ENCODE results near the gene ITK. TPM values are rescaled to one million over a fixed set of nuclear protein-coding genes. Genes with fewer than 3 reads are reported as not detected.
"Not testable (repeated sequence)": the region's sequence is repeated elsewhere in the genome, so short reads cannot be mapped to it uniquely, and the experiment has no call there.

Gene ITK
- total RNA-seq, 3 donors from 2014 or later: 3.3 to 4.4 (median 3.4) TPM

DNA sequence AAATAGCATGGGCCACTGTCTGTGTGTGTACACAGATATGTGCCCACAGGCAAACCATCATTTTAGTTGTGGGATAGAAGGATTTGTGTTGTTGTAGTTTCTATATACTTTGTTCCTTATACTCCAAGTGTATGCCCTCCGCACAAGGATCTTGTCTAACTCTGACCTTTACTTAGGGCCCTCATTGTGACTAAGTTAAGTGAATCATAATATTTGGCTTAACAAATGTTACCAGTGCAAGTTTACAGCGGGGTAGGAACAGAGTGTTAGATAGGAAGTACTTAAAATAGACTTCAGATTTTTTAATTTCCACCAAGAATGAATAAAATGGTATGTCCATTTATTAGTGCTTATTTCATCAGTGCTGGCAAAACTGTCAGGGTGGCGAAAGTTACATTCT lies 55.8 kb downstream of the ITK start:
- H3K36me3 ChIP-seq: no peaks in the 10 kb centered on the region
- no peak for DNase-seq (ENCODE audit: low spot score in 2 of 2)
- H3K27me3 ChIP-seq: no peaks in the 10 kb centered on the region
- TF ChIP-seq POLR2A (IDR thresholded peaks at IDR 0.05): no peak
- TF ChIP-seq CTCF (IDR thresholded peaks at IDR 0.05): no peak
- TF ChIP-seq POLR2AphosphoS5 (IDR thresholded peaks at IDR 0.05): no peak
- no peak overlapping the region for H3K4me3 ChIP-seq
- intact Hi-C loops (cut with DNase I; ENCODE audit: low total_unique reads): no loop called here
- no peaks in the 10 kb centered on the region for H3K4me1 ChIP-seq
- no peak overlapping the region for H3K27ac ChIP-seq
- no peaks in the 10 kb centered on the region for H3K9me3 ChIP-seq

- no peaks in the 10 kb centered on the region for H3K4me1 ChIP-seq
- no peaks in the 10 kb centered on the region for H3K9me3 ChIP-seq
- no peaks in the 10 kb centered on the region for H3K27me3 ChIP-seq
- no peak for DNase-seq (ENCODE audit: low spot score in 2 of 2)
- intact Hi-C loops (cut with DNase I; ENCODE audit: low total_unique reads): no loop called here
- TF ChIP-seq POLR2AphosphoS5 (IDR thresholded peaks at IDR 0.05) (no peak), CTCF (IDR thresholded peaks at IDR 0.05) (no peak), POLR2A (IDR thresholded peaks at IDR 0.05) (no peak)
- no peak overlapping the region for H3K27ac ChIP-seq
- no peak overlapping the region for H3K4me3 ChIP-seq
- H3K36me3 ChIP-seq: no peaks in the 10 kb centered on the region
These were observed 60.8 kb downstream of the ITK start for GRCh38 chr5:157241483-157241882.

DNA sequence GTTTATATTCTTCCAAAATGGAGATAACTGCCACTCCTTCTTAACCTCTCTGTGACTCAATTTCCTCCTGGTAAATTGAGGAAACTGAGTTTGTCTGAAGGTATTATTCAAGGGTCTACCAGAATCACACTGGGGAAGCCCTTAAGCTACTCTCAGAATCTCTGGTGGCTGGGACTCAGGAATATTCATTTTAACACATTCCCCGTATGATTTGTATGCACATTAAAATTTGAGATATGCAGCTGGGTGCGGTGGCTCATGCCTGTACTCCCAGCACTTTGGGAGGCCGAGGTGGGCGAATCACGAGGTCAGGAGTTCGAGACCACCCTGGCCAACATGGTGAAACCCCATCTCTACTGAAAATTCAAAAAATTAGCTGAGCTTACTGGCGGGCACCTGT lies 64.1 kb downstream of the ITK start:
- H3K27ac ChIP-seq; H3K4me3 ChIP-seq; H3K9me3 ChIP-seq; intact Hi-C loops (cut with DNase I; ENCODE audit: low total_unique reads); H3K36me3 ChIP-seq; H3K4me1 ChIP-seq; DNase-seq (ENCODE audit: low spot score in 2 of 2); H3K27me3 ChIP-seq: not testable (repeated sequence)

DNA sequence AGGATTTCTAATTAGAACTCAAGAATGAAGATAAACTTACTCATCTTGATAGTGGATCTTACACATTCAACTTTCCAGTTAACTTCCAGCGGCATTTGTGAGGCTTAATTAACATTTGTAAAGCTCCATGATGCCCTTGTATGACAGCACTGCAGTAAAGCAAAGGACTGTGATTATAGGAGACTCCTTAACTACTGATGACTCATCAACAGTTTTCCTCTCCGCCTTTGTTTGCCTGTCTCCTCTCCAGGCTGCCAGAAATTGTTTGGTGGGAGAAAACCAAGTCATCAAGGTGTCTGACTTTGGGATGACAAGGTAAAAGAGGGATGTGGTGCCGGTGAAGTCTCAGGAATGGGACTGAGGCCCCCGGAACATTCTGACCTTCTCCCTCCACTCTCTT lies 64.8 kb downstream of the ITK start:
- H3K4me3 ChIP-seq: no peak overlapping the region
- H3K27me3 ChIP-seq: no peaks in the 10 kb centered on the region
- H3K36me3 ChIP-seq: no peaks in the 10 kb centered on the region
- no peak overlapping the region for H3K27ac ChIP-seq
- no peak for TF ChIP-seq CTCF (IDR thresholded peaks at IDR 0.05)
- TF ChIP-seq POLR2AphosphoS5 (IDR thresholded peaks at IDR 0.05): no peak
- no peak for TF ChIP-seq POLR2A (IDR thresholded peaks at IDR 0.05)
- H3K4me1 ChIP-seq: no peaks in the 10 kb centered on the region
- DNase-seq (ENCODE audit: low spot score in 2 of 2): no peak
- intact Hi-C loops (cut with DNase I; ENCODE audit: low total_unique reads): no loop called here
- no peaks in the 10 kb centered on the region for H3K9me3 ChIP-seq

DNA sequence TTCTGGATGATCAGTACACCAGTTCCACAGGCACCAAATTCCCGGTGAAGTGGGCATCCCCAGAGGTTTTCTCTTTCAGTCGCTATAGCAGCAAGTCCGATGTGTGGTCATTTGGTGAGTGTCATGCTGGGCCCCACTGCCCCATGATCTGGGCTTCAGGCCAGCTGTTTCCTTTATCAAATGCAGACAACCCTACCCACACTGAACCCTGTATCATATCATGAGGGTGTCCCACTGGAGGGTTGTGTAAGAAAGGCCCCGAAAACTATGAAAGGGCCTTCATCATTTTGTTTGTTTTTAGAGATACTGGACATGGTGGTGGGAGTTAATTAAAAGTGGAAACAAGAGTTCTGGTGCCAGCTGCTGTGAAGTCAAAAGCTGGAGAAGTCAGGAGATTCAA lies 65.2 kb downstream of the ITK start:
- DNase-seq (ENCODE audit: low spot score in 2 of 2): no peak
- Histone ChIP-seq H3K27me3 (no peaks in the 10 kb centered on the region), H3K4me1 (no peaks in the 10 kb centered on the region), H3K4me3 (no peak overlapping the region), H3K9me3 (no peaks in the 10 kb centered on the region), H3K27ac (no peak overlapping the region), H3K36me3 (no peaks in the 10 kb centered on the region)
- intact Hi-C loops (cut with DNase I; ENCODE audit: low total_unique reads): no loop called here
- no peak for TF ChIP-seq CTCF (IDR thresholded peaks at IDR 0.05)
- TF ChIP-seq POLR2AphosphoS5 (IDR thresholded peaks at IDR 0.05): no peak
- TF ChIP-seq POLR2A (IDR thresholded peaks at IDR 0.05): no peak

DNA sequence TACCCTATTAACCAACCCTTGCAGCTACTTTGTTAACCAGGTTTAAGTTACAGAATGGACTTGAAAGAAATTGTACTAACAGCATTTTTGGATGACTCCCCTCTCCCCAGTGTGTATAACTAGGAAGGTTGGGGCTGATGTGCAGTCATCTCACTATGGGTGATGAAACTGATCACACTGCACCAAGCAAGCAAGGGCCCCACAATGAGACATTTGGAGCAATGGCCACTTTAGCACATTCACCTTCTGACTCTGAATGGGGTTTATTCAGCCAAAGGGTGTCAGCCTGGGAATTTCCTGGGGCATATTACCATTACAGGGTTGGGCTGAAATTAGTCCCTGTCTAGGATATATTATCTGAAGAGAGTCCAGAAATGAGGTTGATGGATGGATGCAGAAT lies 66.6 kb downstream of the ITK start:
- no peaks in the 10 kb centered on the region for H3K36me3 ChIP-seq
- H3K27me3 ChIP-seq: no peaks in the 10 kb centered on the region
- no peak for TF ChIP-seq CTCF (IDR thresholded peaks at IDR 0.05)
- TF ChIP-seq POLR2A (IDR thresholded peaks at IDR 0.05): no peak
- H3K9me3 ChIP-seq: no peaks in the 10 kb centered on the region
- H3K4me1 ChIP-seq: no peaks in the 10 kb centered on the region
- no peak overlapping the region for H3K27ac ChIP-seq
- DNase-seq (ENCODE audit: low spot score in 2 of 2): no peak
- intact Hi-C loops (cut with DNase I; ENCODE audit: low total_unique reads): no loop called here
- H3K4me3 ChIP-seq: no peak overlapping the region

Measured in breast epithelium (tissue), 4 donors.